Measurements from ENCODE around the gene PPP1R37. TPM values are rescaled to one million over a fixed set of nuclear protein-coding genes. Genes with fewer than 3 reads are reported as not detected.

The PPP1R37 gene
- total and polyA plus RNA-seq, 2 donors (not counting 3 experiments of a cell fraction or from before 2014, with no cell fraction given) = 16.2 to 27.1 TPM

DNA sequence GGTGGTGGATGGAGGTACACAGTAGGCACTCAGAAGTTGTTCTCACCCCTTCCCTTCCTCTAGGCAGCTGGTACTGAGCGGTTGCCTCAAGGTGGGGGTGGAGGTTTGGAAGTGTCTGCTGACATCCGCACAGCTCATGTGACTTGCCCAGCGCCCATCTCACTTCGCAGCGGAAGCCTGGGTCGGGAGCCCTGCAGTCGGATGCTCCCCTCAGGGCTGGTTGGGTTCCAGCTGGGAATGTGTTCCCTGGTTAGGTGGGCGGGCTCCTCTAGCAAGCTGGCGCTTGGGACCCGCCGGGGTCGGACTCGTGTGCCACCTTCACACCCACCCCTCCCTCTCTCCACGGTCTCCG is 10.2 kb downstream of the PPP1R37 start:
- Histone ChIP-seq H3K4me1 (ENCODE audit: control insufficient read depth, extremely low read depth, insufficient read depth, low read length) (peaks cover 14% of the 10 kb centered on the region), H3K4me3 (replicated peaks in 1 of 3; ENCODE audit: insufficient read depth in 1 of 3, low read depth in 1 of 3, low read length in 3 of 3) (no peak overlapping the region), H3K27ac (ENCODE audit: insufficient read depth, low read depth, low read length) (no peak overlapping the region), H3K9me1 (replicated peaks; ENCODE audit: control insufficient read depth, extremely low read depth, insufficient read depth, low read length) (no peaks in the 10 kb centered on the region), H3K36me3 (ENCODE audit: control insufficient read depth in 2 of 2, extremely low read depth in 1 of 2, insufficient read depth in 2 of 2, low read length in 2 of 2) (no peaks in the 10 kb centered on the region), H3K79me2 (ENCODE audit: control insufficient read depth, insufficient read depth, low read length) (peaks cover 82% of the 10 kb centered on the region), H3K9ac (replicated peaks; ENCODE audit: extremely low read depth, insufficient read depth, low read length) (no peak overlapping the region), H3K4me2 (ENCODE audit: insufficient read depth, low read length) (no peak overlapping the region), H3K9me3 (replicated peaks; ENCODE audit: control insufficient read depth, insufficient read depth, low read length) (no peaks in the 10 kb centered on the region), H3K27me3 (ENCODE audit: control insufficient read depth in 2 of 2, insufficient read depth in 2 of 2, low read length in 2 of 2) (no peaks in the 10 kb centered on the region), H4K20me1 (replicated peaks; ENCODE audit: control insufficient read depth, extremely low read depth, insufficient read depth, low read length) (no peaks in the 10 kb centered on the region), H2AFZ (ENCODE audit: low read depth, low read length) (no peak overlapping the region)
- intact Hi-C loops (cut with micrococcal nuclease) = no loop called here
- dilution Hi-C loops (cut with MboI; ENCODE audit: extremely low pct_ligation_motif_present, low sequenced_read_pairs) = no loop called here
- TF ChIP-seq GATA2 (IDR thresholded peaks at IDR 0.05; ENCODE audit: insufficient read depth, insufficient read length, low read depth, low read length) (no peak), CTCF (IDR thresholded peaks at IDR 0.05; ENCODE audit: extremely low read depth in 1 of 2, insufficient read depth in 1 of 2, low read depth in 1 of 2, low read length in 2 of 2) (no peak), FOS (IDR thresholded peaks at IDR 0.05; ENCODE audit: borderline replicate concordance, insufficient read depth, low read length) (no peak), POLR2AphosphoS5 (IDR thresholded peaks at IDR 0.05; ENCODE audit: insufficient read depth, low read depth, low read length) (no peak), EZH2 (IDR thresholded peaks at IDR 0.05; ENCODE audit: borderline replicate concordance, low read depth, low read length, severe bottlenecking) (no peak), JUN (IDR thresholded peaks at IDR 0.05; ENCODE audit: borderline replicate concordance, insufficient read depth, insufficient read length, low read depth) (no peak), MAX (IDR thresholded peaks at IDR 0.05; ENCODE audit: insufficient read depth, insufficient read length) (no peak), MYC (IDR thresholded peaks at IDR 0.05; ENCODE audit: low read depth, low read length) (no peak), POLR2A (IDR thresholded peaks at IDR 0.05; ENCODE audit: low read depth, low read length) (no peak)
- no peak for FAIRE-seq
- ChIA-PET CTCF (interaction anchor here (0.7 to 3.6 kb wide), 4 partner anchors 10 to 22 kb away, joined by 3 to 14 read pairs (median 4); partner anchors contain the start of gene PPP1R37), POLR2A (no interaction called here)
- no TSS peak for BruUV-seq (replicated peaks)
- no peak for DNase-seq (ENCODE audit: low read depth, low spot score)

All from endothelial cell of umbilical vein (primary cell).